Spleen (tissue), 7 donors: ENCODE measurements around the gene ADD1.

ENCODE experiments used
- POLR2A ChIP-seq, 3 donors: fragments of 450-650 bp; IDR thresholded peaks; one replicate each; pipeline ENCODE4 v1.5.1; 2017; ENCODE audit warnings: antibody characterized with exemption in 3 of 3, mild to moderate bottlenecking in 1 of 3
- POLR2AphosphoS5 ChIP-seq, 3 donors: sonication (generic); formaldehyde crosslinking; IDR thresholded peaks; one replicate each; pipeline ENCODE4 v1.5.1; 2017; ENCODE audit warnings: antibody characterized with exemption in 3 of 3
- TF ChIP-seq, protein P1 (sequence below), 11 experiments: fragments of 200-600 bp in 7 of 11; fragments of 450-650 bp in 4 of 11; sonication (generic) in 4 of 11; IDR thresholded peaks in 8 of 11; conservative IDR thresholded peaks in 3 of 11; 1 replicate in 7 of 11; 2 replicates in 4 of 11; pipeline versions ENCODE4 v1.4.0 to v1.8.0; 2016 to 2021; ENCODE audit warnings: antibody characterized with exemption in 11 of 11, inconsistent platforms in 4 of 11, mild to moderate bottlenecking in 1 of 11
- donor health status: DM: no; HTN: no; CAD: no; lungs with moderate emphysema.
- donor health status: DM: no; HTN: no; CAD: no.
- donor health status: DM: no; HTN: no; CAD: no.

DNA sequence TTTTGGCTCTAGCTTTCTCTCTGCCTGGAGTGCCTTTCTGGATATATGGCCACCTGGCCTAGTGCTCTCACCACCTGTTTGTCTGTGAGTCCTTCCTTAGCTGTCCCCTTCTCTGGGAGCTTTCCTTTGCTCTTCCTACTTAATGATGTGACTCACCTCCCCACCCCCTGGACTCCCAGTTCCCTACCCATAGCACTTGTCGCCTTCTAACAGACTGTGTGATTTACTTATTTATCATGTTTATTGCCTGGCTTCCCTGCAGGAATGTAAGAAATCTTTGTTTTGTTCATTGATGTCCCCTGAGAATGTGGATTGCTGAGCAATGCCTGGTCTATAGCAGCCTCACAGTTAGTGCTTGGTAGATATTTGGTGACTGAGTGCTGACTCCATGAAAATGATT is 18.9 kb downstream of the ADD1 start:
- no peak for TF ChIP-seq POLR2A (IDR thresholded peaks at IDR 0.05)
- TF ChIP-seq, protein P1, sequence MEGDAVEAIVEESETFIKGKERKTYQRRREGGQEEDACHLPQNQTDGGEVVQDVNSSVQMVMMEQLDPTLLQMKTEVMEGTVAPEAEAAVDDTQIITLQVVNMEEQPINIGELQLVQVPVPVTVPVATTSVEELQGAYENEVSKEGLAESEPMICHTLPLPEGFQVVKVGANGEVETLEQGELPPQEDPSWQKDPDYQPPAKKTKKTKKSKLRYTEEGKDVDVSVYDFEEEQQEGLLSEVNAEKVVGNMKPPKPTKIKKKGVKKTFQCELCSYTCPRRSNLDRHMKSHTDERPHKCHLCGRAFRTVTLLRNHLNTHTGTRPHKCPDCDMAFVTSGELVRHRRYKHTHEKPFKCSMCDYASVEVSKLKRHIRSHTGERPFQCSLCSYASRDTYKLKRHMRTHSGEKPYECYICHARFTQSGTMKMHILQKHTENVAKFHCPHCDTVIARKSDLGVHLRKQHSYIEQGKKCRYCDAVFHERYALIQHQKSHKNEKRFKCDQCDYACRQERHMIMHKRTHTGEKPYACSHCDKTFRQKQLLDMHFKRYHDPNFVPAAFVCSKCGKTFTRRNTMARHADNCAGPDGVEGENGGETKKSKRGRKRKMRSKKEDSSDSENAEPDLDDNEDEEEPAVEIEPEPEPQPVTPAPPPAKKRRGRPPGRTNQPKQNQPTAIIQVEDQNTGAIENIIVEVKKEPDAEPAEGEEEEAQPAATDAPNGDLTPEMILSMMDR (IDR thresholded peaks at IDR 0.05 in 8 of 11, conservative IDR thresholded peaks at IDR 0.05 in 3 of 11): no peak
- TF ChIP-seq POLR2AphosphoS5 (IDR thresholded peaks at IDR 0.05): no peak
